HPDE6-E6E7 (cell line): ENCODE data around the gene LIMS4.
"Not testable (repeated sequence)": the region's sequence is repeated elsewhere in the genome, so short reads cannot be mapped to it uniquely, and the experiment has no call there.

ENCODE experiments used
- DNase-seq: peaks from one replicate; pipeline ENCODE4 v3.0.0; 2011; ENCODE audit warnings: missing footprints; ENCODE audit errors: extremely low spot score

The LIMS4 gene

DNA sequence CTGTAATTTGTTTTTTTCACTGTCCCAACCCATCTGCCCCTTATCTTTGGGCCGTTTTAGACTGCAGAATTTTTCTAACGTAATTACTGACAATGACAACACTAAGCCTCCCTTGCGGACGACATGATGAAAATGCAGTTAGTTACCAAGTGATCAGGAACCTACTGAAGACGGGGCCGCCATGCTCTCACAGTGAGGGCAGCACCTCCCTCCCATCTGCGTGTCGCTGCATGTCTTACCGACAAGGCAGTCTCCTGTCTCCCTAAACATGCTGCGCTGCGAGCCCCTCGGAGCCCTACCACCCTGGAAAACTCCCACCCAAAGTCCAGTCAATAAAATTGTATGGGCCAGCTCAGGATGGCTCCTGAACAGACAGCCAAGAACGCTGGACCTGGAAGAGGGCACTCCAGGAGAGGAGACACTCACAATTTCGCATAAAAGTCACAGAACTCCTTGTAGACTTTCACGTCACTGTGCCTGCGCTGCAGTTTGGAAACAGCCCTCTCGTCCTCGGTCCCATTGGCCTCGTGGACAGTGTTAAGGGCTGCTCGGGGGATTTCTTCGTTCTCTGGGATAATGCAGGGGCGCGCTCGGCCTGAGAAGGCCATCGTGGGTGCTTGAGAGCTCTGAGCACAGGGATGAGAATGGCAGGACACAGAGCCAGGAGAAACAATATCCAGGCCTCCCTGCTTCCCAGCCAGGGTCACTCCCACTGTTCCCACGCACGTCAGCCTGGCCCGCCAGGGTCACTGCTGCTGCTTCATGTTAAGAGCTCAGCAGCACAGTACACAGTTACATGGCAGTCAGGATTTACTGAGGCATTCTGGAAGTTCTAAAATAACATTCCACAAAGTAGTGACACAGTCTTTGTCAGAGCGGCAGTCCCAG is at the start of gene LIMS4:
Gene LIMS4 (minus strand): TSS at position 646 of the 888 bp plus-strand sequence. CDS start 38 bp downstream, at position 608.
- DNase-seq: not testable (repeated sequence)

DNA sequence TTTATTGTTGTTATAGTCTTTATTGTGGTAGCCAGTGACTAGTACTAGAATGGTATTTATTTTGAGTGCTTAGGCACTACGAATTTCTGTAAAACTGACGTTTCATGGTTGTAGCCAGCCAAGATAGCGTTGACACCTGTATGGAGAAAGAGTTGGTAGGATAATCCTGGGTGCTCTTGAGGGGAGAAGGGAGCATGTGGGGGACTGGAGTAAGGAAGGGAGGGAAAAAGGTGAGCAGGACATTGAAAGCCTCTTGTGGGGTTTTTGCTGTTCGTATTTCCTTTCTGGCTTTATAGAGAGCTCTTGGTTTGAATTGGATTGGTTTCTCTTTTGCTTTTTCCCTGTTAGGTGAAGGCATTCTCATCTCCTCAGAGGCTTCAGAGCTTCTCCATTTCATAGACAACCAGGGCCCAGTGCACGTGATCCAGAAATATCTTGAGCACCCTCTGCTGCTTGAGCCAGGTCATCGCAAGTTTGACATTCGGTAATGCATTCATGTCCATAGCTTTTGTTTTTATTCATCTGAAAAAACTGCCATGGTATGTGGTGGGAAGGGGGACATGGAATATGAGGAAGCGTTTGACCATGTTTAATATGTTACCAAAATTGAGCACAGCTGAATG is 27.2 kb upstream of the LIMS4 start:
- not testable (repeated sequence) for DNase-seq

DNA sequence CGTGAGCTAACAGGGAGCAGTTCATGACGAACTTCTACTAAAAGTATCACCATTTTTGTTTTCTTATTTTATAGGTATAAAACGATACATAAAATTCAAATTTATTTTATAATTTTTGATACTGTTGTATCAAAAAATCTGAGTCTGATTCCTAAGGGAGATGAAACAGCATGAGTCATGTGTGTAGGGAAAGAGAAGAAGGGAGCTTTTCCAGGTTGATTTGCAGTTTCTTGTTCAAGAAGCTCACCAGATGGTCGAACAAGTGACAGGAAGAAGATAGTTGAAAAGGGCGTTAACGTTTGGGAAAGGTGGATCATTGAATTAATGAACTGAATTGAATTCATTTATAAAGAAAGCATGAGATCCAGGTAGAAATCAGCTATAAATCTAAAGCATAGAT is 23.4 kb upstream of the LIMS4 start:
- not testable (repeated sequence) for DNase-seq

GRCh38 chr2:110494488-110494887 is 21.9 kb upstream of the LIMS4 start:
- DNase-seq: not testable (repeated sequence)

DNA sequence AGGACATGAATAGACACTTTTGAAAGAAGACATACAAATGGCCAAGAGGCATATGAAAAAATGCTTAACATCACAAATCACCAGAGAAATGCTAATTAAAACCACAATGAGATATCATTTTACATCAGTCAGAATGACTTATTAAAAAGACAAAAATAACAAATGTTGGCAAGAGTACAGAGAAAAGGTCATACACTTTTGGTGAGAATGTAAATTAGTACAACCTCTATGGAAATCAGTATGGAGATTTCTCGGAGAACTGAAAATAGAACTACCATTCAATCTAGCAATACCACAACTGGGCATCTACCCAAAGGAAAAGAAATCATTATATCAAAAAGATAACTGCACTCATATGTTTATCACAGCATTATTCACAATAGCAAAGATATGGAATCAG is 16.4 kb upstream of the LIMS4 start:
- DNase-seq: not testable (repeated sequence)

GRCh38 chr2:110482697-110483096 is 10.1 kb upstream of the LIMS4 start:
- not testable (repeated sequence) for DNase-seq

DNA sequence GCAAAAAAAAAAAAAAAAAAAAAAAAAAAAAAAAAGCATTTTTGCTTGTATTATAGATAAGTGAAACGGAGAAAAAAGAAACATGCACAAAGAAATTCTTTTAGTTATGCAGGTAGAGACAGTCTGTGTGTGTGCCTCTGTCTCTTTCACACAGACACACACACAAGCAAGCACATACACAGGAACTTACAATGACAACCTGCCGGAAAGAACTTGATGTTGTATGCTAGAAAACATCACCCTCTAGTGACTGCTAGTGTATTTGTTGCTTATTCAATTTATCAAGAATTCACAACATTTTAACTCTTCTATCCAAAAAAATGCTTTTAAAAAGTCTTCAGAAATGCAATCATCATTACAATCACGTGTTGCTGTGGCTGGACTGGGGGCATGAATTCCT is 8.6 kb upstream of the LIMS4 start:
- not testable (repeated sequence) for DNase-seq

DNA sequence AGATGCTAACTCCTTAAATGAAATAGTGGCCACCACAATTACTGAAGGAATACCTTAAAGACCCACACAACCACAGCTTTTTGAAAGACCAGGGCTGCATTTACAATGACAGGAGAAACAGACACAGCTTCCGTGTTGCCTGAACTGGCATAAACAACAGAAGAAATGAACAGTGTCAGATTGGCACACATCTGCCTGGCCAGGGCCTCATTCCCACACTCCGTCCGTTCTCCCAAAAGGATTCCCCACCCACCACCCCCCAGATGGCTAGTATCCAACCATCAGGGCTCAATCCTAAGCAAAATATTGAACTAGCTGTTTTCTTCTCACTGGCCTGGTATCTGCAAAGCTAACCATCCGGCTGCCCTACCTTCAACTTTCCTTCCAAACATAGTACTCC is 7.5 kb upstream of the LIMS4 start:
- not testable (repeated sequence) for DNase-seq

GRCh38 chr2:110477370-110477769 is 4.8 kb upstream of the LIMS4 start:
- not testable (repeated sequence) for DNase-seq

DNA sequence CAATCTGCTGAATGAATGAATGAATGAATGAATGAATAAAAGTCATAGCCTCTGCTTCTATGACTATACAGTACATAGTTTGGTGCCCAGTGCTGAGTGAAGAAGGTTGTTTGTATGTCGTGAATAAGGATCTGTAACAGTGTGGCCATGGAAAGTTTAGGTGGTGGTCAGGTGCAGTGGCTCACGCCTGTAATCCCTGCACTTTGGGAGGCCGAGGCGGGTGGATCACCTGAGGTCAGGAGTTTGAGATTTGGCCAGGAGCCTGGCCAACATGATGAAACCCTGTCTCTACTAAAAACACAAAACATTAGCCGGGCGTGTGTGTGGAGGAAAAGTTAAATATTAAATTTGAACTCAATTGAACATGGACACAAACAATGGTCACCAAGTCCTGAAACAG is 4.3 kb upstream of the LIMS4 start:
- not testable (repeated sequence) for DNase-seq

- DNase-seq: not testable (repeated sequence)
Measured at GRCh38 chr2:110475627-110476359, 3.2 kb upstream of the LIMS4 start.

- not testable (repeated sequence) for DNase-seq
Measured at GRCh38 chr2:110474898-110475297, 2.3 kb upstream of the LIMS4 start.

DNA sequence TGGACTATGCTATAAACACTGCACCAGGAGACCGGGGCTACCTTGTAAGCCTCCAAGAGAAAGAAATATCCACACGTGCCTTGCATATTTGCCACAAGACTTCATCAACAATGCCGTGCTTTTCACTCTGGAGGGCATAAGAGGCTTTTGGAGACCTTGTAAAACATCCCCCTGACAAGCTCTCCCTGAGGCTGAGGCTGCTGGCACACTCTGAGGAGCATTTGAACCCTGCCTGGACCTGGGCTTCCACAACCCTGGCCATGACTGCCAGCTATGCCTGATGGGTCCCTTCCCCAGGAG is 393 bp upstream of the LIMS4 start:
- DNase-seq: not testable (repeated sequence)

DNA sequence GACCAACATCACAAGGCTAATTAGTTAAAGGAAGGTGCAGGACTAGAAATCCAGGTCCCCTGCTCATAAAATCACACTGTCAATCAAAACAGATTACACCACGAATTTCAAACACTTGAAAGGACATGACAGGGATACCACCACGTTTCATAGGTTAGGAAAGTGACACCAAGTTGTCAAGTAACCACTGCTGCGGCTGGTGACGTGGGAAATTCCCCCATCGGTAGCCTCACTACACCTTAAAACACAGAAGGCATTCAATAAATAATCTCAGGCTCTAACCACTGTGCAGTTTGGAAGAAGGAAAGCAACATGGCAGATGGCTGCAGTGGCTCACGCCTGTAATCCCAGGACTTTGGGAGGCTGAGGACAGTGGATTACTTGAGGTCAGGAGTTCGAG is 3.7 kb downstream of the LIMS4 start:
- DNase-seq: not testable (repeated sequence)

GRCh38 chr2:110465312-110465711 is 7.3 kb downstream of the LIMS4 start:
- not testable (repeated sequence) for DNase-seq

DNA sequence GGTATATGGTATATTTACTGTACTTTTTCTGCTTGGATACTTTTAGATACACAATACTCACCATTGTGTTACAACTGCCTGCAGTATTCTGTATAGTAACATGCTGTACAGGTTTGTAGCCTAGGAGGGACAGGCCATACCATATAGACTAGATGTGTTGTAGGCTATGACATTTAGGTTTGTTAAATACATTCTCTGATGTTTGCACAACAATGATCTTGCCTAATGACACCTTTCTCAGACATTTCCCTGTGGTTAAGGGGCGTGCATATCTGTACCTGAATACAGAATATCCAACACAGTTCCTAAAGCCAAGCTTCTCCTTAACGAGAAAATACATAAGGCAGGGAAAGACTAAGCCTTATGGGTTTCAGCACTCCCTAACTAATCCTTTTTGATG is 10.2 kb downstream of the LIMS4 start:
- not testable (repeated sequence) for DNase-seq

DNA sequence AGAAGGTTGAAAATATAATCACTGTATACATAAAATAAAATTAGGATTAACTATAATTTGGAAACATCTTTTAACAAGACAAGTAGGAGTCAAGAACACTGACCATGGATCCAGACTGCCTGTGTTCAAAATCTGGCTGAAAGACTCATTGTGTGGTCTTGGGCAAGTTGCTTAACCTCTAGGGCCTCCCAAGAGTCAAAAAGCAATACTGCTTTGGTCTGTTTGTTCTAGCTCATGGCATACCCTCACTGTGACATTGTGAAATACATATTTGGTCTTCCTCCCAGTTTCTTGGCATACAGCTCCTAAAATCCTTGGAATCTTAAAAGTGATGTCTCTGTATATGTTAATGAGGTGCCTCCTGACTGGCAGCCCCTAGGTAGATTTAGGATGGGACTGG is 12.3 kb downstream of the LIMS4 start:
- not testable (repeated sequence) for DNase-seq

- not testable (repeated sequence) for DNase-seq
Measured at GRCh38 chr2:110457214-110457590, 15.4 kb downstream of the LIMS4 start.

DNA sequence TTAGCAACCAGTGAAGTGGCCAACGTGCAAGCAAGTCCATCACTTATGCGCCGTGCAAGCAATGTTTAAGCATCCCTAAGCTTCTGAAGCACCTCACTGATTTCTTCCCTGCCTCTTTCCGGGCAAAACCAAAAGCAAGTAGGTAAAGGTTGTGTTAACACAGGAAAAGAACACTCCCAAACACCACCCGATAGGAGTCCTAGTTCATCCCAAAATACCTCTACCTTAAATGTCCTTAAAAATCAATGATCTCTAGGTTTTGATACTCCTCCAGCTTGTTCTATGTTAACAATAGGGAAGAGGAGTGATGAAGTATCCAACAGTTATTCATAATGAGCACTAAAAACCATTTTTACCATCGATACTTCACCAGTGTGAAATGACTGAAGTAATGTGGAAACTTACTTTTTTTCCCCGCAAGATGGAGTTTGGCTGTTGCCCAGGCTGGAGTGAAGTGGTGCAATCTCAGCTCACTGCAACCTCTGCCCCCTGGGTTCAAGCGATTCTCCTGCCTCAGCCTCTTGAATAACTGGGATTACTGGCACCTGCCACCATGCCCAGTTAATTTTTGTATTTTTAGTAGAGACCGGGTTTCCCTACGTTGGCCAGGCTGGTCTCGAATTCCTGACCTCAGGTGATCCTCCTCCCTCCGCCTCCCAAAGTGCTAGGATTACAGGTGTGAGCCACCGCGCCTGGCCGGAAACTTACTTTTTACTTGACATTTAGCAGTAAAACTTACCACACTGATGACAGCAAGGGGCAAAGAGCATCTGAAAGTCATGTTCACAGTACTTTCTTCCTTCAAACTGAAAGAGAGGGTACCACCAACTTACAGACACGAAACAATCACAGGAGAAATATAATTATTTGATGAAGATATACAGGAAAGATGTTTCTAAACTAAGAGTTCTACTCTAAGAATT is 16.1 kb downstream of the LIMS4 start:
- not testable (repeated sequence) for DNase-seq

- DNase-seq: not testable (repeated sequence)
Measured at GRCh38 chr2:110455080-110455670, 17.4 kb downstream of the LIMS4 start.

- DNase-seq: not testable (repeated sequence)
Measured at GRCh38 chr2:110450951-110451350, 21.7 kb downstream of the LIMS4 start.
